GM21515 (cell line): ENCODE data around the gene TLR5.
"Not testable (repeated sequence)": the region's sequence is repeated elsewhere in the genome, so short reads cannot be mapped to it uniquely, and the experiment has no call there.

Experiments used
- ATAC-seq: cut with Tn5 transposase; IDR thresholded peaks from one replicate; pipeline ENCODE4 v1.9.1; 2021; ENCODE audit not compliant: unreplicated experiment

TLR5 gene, protein sequence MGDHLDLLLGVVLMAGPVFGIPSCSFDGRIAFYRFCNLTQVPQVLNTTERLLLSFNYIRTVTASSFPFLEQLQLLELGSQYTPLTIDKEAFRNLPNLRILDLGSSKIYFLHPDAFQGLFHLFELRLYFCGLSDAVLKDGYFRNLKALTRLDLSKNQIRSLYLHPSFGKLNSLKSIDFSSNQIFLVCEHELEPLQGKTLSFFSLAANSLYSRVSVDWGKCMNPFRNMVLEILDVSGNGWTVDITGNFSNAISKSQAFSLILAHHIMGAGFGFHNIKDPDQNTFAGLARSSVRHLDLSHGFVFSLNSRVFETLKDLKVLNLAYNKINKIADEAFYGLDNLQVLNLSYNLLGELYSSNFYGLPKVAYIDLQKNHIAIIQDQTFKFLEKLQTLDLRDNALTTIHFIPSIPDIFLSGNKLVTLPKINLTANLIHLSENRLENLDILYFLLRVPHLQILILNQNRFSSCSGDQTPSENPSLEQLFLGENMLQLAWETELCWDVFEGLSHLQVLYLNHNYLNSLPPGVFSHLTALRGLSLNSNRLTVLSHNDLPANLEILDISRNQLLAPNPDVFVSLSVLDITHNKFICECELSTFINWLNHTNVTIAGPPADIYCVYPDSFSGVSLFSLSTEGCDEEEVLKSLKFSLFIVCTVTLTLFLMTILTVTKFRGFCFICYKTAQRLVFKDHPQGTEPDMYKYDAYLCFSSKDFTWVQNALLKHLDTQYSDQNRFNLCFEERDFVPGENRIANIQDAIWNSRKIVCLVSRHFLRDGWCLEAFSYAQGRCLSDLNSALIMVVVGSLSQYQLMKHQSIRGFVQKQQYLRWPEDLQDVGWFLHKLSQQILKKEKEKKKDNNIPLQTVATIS

DNA sequence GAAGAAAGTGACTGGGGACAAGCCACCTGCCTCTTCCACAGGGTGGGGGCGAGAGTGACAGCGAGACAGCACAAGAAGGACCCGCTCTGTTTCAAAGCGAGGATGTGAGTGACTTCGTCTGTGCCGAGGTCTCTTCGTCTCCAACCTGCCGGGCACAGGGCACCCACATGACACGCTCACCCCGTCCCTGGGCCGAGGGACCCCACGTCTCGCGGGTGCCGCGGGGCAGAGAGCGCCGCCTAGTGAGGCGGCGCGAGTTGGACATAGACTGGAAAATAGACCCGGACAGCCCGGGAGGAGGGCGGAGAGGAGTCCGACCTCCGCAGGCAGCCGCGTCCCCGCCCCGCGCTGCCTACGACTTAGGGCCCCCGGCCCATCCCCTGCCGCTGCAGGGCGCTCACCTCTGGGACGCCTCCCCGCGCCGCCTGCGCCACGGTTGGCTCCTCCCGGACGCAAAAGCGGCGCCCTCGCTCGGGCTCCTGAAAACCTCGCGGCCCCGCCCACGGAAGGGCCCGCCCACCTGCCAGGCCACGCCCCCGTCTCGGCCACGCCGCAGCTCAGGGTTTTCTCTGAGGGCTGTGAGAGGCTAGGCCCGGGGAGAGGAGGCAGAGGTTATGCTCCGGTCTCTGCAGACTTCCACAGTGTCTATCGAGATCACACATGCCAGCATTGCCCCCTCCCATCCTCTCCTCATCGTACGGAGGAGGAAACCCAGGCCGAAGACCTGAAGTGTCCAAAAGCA is at the start of gene TLR5:
Gene TLR5, minus strand, starts transcription at position 454 of the 742 bp plus-strand sequence. CDS start 30,217 bp downstream, outside the sequence.
- peak; percentile 88 for ATAC-seq

DNA sequence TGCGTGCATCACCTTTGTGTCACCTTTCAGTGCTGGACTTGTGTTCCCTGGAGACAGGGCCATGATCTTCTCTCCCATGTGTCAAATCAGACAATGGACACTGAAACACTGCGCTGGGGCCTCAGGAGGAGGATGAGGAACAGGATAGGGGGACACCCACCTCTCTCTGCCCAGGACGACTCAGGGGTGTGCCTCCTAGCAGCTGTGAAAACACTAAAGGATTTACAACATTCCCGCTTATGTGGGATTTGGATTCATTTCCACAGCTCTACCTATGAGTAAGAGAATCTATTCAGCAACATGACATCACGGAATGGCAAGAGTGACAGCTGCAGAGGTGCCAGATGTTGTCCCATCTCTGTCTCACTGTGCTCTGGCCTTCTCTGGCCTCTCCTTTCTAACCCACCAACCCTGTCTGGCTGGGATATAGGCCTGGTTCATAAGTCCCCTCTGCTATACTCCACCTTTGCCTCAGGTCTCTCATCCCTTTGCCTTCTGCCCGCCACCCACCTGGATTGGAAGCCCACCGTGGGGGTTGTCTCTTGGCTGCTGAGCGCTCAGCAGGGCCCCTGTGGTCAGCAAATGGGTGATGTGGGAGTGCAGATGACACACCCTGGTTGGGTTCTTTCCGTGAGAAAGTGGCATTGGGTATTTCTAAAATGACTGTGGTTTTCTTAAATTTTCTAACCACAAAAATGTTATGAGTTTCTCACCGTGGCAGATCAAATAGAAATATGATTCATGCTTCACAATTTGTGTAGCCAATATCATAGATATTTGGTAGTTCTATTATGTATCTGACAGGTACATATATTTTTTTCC is 47.1 kb upstream of the TLR5 start:
- ATAC-seq, result no peak

DNA sequence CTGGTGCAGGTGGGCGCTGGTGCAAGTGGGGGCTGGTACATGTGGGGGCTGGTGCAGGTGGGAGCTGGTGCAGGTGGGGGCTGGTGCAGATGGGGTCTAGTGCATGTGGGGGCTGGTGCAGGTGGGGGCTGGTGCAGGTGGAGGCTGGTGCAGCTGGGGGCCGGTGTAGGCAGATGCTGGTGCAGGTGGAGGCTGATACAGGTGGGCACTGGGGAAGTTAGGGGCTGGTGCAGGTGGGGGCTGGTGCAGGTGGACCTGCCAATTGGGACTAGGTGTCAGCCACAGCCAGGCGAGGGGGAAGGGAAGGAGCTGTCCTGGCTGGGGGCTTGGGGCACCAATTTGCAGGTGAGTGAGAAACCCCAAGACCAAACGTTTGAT is 46.5 kb upstream of the TLR5 start:
- ATAC-seq, result no peak

DNA sequence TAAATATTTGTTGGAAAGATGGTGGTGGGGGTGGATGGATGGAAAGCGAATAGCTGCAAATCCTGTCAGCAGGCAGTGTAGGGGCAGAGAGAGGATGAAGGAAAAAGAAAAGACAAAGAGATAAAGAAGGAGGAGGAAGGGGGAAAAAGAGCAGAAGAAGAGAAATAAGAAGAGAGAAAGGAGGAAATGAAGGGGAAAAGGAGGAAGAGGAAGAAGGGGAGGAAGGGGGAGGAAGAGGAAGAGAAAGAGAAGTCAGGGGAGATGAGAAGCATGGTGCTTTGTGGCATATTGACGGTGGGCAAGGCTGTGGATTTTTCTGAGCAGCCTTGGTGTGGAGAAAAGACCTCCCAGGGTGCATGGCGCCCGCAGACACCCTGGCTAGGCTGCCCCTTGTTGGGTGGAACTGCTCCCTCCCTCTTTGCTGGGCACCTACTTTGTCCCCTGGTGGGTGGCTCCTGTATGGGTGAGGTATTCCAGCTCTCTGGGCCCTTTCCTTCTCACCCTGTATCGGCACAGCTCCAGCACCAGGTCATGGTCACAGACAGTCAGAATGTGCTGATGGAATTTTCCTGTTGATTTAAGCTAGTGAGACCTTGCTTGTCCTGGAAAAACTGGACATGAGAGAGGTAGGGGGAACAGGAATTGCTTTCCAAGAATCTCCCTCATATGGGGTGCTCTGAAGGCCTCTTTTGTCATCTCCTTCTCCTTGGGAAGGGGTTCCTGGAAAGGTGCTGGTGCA is 45.7 kb upstream of the TLR5 start:
- ATAC-seq, result no peak

DNA sequence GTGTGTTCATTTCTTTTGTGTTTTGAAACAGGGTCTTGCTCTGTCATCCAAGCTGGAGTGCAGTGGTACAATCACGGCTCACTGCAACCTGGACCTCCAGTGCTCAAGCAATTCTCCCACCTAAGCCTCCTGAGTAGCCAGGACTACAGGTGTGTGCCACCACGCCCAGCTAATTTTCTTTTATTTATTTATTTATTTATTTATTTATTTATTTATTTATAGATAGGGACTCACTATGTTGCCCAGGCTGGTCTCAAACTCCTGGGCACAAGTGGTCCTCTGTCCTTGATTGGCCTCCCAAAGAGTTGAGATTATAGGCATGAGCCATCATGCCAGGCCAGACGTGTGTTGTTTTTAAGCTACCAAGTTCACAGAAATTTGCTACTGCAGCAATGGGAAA is 43.8 kb upstream of the TLR5 start:
- no peak for ATAC-seq

DNA sequence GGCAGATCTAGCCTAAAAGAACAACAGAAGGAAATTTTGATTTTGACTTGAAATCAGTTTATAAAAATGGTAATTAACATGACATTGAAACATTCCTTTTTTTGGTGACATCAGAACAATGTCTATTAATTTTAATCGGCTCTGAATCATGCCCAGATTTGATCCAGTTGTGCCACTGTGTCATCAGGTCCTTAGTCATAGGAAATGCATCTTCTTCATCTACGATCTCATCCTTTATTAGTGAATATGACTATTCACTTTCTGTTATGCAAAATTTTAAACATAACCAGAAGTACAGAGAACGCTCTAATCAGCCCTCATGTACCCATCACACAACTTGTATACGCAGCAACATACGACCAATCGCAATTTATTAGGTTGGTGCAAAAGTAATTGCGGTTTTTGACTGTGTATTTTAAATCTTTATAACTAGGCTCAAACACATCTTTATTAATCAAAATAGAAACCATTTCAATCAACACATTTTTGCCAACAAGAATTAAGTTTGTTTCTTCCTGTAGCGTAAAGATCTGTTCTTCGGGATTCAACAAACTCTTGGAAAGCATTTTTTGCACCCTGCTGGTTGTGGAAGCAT is 40.3 kb upstream of the TLR5 start:
- ATAC-seq, result no peak

DNA sequence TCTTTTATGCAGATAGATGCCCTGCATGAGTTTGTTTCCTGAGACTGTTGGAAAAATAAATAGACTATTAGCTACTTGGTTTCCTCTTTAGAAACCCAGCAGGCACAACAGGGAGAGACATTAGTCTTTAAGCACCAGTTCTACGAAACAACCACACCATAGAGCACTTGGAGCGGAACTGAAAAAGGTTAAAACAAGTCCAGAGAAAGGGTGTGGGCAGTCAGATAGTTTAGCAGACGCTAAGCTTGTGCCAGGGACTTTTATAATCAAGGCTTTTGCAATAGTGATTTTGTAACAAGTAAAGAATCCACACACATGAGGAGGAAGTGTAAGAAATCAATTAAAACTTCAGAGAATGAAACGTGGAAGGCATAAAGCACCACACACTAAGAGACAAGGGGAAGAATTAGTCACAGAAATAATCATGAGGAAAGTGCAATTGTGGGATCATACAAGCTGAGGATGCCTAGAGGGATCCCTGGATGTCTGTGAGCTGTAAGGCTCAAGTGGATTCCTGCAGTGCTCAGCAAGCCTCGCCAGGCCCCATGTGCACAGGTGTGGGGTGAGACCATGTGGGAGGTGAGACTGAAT is 37.8 kb upstream of the TLR5 start:
- ATAC-seq, result no peak

DNA sequence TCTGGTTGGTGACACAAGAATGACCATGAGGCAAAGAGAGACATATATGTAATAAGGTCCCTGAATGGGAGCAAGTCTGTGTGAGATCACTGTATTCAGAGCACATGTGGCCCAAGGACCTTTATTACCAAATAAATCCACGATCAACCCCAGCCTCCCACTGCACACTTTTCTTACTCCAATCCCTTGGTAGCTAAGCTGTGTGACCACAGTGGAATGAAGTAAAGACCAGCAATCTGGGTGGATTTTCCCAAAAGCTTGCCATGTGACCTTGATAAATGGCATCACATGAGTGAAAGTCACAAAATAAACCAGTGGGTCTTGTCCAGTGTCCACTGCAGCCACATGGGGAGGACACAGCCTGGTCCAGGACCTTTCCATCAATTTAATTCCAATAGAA is 36.7 kb upstream of the TLR5 start:
- no peak for ATAC-seq

DNA sequence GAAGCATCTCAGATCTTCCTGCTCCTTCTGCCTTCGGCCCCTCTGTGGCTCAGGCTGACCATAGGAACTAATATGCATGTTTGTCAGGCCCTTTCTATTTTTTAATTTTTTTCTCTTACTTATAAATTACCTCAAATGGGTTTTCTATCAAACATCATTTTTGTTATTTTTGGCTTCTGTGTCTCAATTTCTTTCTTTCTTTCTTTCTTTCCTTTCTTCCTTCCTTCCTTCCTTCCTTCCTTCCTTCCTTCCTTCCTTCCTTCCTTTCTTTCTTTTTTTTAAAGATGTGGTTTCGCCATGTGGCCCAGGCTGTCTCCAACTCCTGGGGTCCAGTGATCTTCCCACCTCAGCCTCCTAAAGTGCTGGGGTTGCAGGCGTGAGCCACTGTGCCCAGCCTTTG is 36.2 kb upstream of the TLR5 start:
- no peak for ATAC-seq

DNA sequence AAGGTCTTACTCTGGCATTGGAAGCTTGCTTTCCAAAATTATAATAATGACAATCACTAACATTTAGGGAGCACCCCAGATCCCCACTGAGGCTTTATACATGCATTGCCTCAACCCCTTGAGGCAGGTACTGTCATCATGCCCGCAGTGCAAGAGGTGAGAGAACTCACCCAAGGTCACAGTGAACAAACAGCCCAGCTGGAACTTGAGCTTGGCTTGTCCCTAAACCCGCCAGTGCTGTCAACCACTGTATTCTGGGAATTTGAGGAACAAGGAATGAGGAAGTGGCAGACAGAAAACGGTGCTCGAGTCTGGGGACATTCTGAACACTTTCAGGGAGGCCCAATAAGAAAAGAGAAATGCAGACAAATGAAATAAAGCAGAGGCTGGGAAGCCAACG is 34.6 kb upstream of the TLR5 start:
- no peak for ATAC-seq

DNA sequence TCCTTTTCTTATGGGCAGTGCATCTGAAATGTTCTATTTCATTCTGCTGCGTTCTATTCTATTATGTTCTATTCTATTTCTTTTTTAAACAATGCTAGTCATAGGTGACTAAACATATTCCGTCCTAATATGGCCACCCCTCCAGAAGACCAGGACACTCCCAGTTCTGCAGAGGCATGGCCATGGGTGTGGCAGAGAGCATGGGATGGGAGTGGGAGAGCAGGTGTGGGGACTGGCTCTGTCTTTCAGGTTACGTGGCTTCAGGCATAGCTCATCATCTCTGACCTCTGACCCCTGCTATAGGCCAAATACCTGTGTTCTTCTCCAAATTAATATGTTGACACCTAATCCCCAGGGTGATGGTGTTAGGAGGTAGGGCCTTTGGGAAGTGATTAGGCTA is 33.4 kb upstream of the TLR5 start:
- no peak for ATAC-seq

DNA sequence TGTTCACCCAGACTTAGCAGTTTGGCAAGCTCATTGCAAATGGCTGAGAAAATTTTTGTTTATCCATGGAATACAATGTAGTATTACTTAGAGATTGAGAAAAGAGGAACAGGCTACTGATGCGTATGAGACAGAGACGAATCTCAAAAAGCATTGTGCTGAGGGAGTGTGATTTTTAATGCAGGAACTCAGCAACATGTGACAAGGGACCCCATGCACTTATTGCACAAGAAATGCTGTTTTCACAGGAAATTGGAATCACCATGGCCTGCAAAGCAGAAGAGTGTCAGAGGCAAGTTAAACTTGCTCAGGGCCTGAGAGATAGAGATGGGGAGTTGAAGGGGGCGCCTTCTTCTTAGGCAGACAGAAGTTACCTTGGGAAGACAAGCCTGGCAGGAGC is 32.6 kb upstream of the TLR5 start:
- no peak for ATAC-seq

DNA sequence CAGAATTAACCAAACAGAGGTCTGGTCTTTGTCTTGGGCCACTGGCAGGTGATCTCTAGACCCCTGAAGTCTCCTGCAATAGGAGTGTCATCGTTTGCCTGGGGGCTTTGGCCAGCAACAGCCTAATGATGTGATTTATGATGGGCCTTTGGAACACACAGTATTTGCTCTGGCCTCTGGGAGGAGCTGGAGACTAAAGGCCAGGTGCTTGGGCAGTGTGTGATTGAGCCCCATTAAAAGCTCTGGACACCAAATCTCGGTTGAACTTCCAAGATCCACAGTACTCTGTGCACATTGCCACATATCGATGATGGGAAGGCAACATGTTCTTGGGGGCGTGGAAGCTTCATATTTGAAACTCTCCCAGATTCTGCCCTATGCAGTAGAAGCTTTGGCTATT is 32.0 kb upstream of the TLR5 start:
- no peak for ATAC-seq

DNA sequence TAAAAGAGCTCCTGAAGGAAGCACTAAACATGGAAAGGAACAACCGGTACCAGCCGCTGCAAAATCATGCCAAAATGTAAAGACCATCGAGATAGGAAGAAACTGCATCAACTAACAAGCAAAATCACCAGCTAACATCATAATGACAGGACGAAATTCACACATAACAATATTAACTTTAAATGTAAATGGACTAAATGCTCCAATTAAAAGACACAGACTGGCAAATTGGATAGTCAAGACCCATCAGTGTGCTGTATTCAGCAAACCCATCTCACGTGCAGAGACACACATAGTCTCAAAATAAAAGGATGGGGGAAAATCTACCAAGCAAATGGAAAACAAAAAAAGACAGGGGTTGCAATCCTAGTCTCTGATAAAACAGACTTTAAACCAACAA is 26.4 kb upstream of the TLR5 start:
- not testable (repeated sequence) for ATAC-seq

DNA sequence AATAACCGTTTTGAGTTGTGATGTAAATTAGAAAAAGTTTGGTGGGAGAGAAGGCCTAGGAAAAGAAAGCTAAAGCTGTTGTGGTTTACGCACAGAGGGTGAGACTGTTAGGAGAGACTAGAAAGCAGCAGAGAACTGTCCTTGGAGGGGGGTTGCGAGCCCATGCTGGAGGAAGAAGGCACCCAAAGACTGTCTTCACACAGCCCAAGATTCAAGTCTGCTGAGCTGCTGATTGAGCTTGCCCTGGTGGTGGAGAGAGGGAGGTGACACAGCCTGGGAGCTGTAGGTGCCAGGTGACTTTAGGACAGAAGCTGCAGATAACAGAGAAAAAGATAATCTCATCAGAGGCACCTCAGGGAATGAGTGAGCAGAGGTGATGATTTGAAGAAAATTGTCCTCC is 18.3 kb upstream of the TLR5 start:
- no peak for ATAC-seq

DNA sequence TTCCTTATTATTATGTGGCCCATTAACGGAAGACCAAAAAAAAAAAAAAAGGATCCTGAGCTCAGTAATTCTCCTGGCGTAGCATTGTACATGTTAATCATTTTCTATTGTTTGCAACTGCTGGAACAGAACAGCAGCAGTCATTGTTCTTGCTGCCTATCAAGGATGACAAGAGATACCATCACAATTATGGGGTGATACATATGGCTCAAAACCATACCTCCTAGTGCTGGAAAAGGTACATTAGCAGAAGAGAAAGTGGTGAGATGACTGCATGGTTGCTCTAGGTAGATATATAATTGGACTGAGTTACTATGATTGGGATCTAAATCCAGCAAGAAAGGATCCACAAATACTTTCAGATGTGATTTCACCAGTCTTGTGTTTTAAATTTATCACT is 13.3 kb upstream of the TLR5 start:
- ATAC-seq, result no peak

DNA sequence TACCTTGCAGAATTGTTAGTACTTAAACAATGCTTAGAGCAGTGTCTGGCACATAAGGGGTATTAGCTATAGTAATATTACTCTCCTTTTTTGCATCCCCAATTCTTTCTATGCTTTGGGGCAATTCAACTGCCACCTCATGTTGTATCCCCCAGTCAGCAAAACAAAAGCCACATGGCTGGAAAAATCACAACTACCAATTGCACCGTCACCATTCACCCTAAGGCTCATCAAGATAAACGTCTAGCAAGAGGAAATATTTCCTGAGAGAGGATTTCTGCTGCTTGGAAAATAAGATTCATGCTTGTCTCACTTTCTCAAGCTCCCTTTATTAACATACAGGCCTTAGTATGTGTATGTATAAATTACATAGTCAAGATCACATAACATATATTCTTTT is 12.1 kb upstream of the TLR5 start:
- ATAC-seq, result no peak

DNA sequence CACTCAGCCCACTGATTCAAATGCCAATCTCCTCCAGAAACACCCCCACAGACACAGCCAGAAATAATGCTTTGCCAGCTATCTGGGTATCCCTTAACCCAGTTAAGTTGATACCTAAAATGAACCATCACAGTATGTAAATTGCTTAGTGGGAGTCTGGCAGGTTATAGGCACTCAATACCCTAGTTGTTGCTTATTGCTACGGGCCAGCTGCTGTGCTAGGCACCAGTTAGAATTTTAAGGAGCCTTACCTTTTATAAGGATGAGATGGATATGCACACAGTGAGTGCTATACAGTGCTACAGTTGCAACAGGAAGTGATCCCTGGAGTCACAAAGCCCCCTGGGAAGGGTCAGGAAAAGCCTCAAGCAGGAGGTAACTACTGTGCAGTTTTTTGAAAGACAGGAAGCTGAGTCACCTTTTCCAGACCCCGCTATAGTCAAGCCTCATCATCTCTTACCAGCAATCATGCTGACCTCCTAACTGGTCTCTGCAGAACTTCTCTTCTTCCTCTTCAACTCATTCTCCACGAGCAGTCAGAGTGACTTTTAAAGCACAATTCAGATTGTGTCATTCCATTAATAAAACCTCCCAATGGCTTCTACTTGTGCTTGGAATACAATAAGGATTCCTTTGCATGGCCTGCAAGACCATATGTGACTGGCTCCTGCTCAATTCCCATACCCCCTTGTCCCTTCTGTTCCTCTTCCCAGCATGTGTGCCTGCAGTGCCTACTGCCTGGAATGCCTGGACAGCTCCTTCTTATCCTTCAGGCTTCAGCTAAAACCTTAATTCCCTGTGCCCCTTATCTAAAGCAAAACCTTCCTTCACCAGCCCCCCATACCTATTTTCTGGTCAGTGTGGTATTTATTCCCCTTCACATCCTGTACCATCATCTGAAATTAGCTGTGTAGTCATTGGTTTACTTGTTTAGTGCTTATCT is 10.4 kb upstream of the TLR5 start:
- no peak for ATAC-seq
